Progenitor cell of endocrine pancreas (in vitro differentiated cells): ENCODE measurements around the gene CHPF2. TPM values are rescaled to one million over a fixed set of nuclear protein-coding genes. Genes with fewer than 3 reads are reported as not detected.

Experiments
- DNase-seq: peaks from one replicate; pipeline ENCODE4 v3.0.0; 2021; ENCODE audit warnings: low spot score; ENCODE audit not compliant: unreplicated experiment
- H3K27ac Mint-ChIP-seq: 2 replicates; pipeline ENCODE4 v1.8.0; 2021; ENCODE audit warnings: mild to moderate bottlenecking, moderate library complexity, mixed read lengths
- H3K27me3 Mint-ChIP-seq: 2 replicates; pipeline ENCODE4 v1.8.0; 2021; ENCODE audit warnings: mixed read lengths
- H3K36me3 Mint-ChIP-seq: 2 replicates; pipeline ENCODE4 v1.8.0; 2022; ENCODE audit warnings: mixed read lengths; ENCODE audit not compliant: insufficient read depth
- H3K4me1 Mint-ChIP-seq: 2 replicates; pipeline ENCODE4 v1.8.0; 2021; ENCODE audit warnings: low read depth, mixed read lengths
- H3K4me3 Mint-ChIP-seq: 2 replicates; pipeline ENCODE4 v1.8.0; 2021; ENCODE audit warnings: low read depth, mild to moderate bottlenecking, moderate library complexity, mixed read lengths
- H3K9me3 Mint-ChIP-seq: 2 replicates; pipeline ENCODE4 v1.8.0; 2021; ENCODE audit warnings: low read depth, mixed read lengths
- CTCF ChIP-seq: fragments of 200-600 bp; sonication (generic); IDR thresholded peaks from one replicate; pipeline ENCODE4 v1.5.0; 2021; ENCODE audit warnings: antibody characterized with exemption, mild to moderate bottlenecking; ENCODE audit not compliant: unreplicated experiment
- total RNA-seq: library from RNA; stranded (reverse); gene quantifications from 2 replicates; pipeline ENCODE4 v1.2.1, GENCODE V29; 2021

CHPF2 gene
- total RNA-seq, 1 donor from 2014 or later = 42.2 TPM

GRCh38 chr7:151242159-151243044, 10.1 kb downstream of the CHPF2 start:
- no peak for DNase-seq
- Mint-ChIP-seq H3K9me3 (no peaks in the 10 kb centered on the region), H3K27ac (no peak overlapping the region), H3K4me3 (no peak overlapping the region), H3K27me3 (peaks cover 12% of the 10 kb centered on the region), H3K4me1 (peaks cover 2% of the 10 kb centered on the region), H3K36me3 (peaks cover 4% of the 10 kb centered on the region)
- TF ChIP-seq CTCF = no peak

GRCh38 chr7:151243045-151243349, 10.7 kb downstream of the CHPF2 start:
- H3K4me3 Mint-ChIP-seq = no peak overlapping the region
- H3K27ac Mint-ChIP-seq = no peak overlapping the region
- no peaks in the 10 kb centered on the region for H3K9me3 Mint-ChIP-seq
- DNase-seq = no peak
- peaks cover 12% of the 10 kb centered on the region for H3K27me3 Mint-ChIP-seq
- no peak for TF ChIP-seq CTCF
- H3K4me1 Mint-ChIP-seq = peaks cover 7% of the 10 kb centered on the region
- H3K36me3 Mint-ChIP-seq = peaks cover 4% of the 10 kb centered on the region

GRCh38 chr7:151243408-151244195, 11.3 kb downstream of the CHPF2 start:
- no peaks in the 10 kb centered on the region for H3K9me3 Mint-ChIP-seq
- peaks cover 12% of the 10 kb centered on the region for H3K27me3 Mint-ChIP-seq
- H3K4me3 Mint-ChIP-seq = no peak overlapping the region
- H3K36me3 Mint-ChIP-seq = peaks cover 4% of the 10 kb centered on the region
- peaks cover 10% of the 10 kb centered on the region for H3K4me1 Mint-ChIP-seq
- no peak for DNase-seq
- no peak for TF ChIP-seq CTCF
- H3K27ac Mint-ChIP-seq = no peak overlapping the region

GRCh38 chr7:151244196-151244840, 12.0 kb downstream of the CHPF2 start:
- peaks cover 4% of the 10 kb centered on the region for H3K36me3 Mint-ChIP-seq
- H3K27ac Mint-ChIP-seq = no peak overlapping the region
- peak; percentile 81 for TF ChIP-seq CTCF
- H3K4me3 Mint-ChIP-seq = peak overlapping the region; percentile 41
- H3K9me3 Mint-ChIP-seq = no peaks in the 10 kb centered on the region
- peaks cover 12% of the 10 kb centered on the region for H3K4me1 Mint-ChIP-seq
- DNase-seq = no peak
- peaks cover 12% of the 10 kb centered on the region for H3K27me3 Mint-ChIP-seq

GRCh38 chr7:151244841-151245346, 12.6 kb downstream of the CHPF2 start:
- DNase-seq = no peak
- H3K4me1 Mint-ChIP-seq = peaks cover 15% of the 10 kb centered on the region
- H3K4me3 Mint-ChIP-seq = peak overlapping the region; percentile 41
- no peak for TF ChIP-seq CTCF
- H3K9me3 Mint-ChIP-seq = no peaks in the 10 kb centered on the region
- H3K27me3 Mint-ChIP-seq = peaks cover 12% of the 10 kb centered on the region
- H3K27ac Mint-ChIP-seq = no peak overlapping the region
- H3K36me3 Mint-ChIP-seq = peaks cover 1% of the 10 kb centered on the region
